ENCODE data around the gene ATP6V1C2.

GRCh38 chr2:10795508-10796046 is 74.1 kb downstream of the ATP6V1C2 start:
- TF ChIP-seq, protein P1, sequence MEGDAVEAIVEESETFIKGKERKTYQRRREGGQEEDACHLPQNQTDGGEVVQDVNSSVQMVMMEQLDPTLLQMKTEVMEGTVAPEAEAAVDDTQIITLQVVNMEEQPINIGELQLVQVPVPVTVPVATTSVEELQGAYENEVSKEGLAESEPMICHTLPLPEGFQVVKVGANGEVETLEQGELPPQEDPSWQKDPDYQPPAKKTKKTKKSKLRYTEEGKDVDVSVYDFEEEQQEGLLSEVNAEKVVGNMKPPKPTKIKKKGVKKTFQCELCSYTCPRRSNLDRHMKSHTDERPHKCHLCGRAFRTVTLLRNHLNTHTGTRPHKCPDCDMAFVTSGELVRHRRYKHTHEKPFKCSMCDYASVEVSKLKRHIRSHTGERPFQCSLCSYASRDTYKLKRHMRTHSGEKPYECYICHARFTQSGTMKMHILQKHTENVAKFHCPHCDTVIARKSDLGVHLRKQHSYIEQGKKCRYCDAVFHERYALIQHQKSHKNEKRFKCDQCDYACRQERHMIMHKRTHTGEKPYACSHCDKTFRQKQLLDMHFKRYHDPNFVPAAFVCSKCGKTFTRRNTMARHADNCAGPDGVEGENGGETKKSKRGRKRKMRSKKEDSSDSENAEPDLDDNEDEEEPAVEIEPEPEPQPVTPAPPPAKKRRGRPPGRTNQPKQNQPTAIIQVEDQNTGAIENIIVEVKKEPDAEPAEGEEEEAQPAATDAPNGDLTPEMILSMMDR (IDR thresholded peaks at IDR 0.05): no peak
- no peak for TF ChIP-seq EP300 (IDR thresholded peaks at IDR 0.05)
